Activated T-cell treated with anti-CD3 and anti-CD28 coated beads, Interleukin-2, amount 50 U/mL, for 1 hour (primary cell): Measurements from ENCODE around the gene SLC38A10.

ENCODE experiments used
- DNase-seq: peaks from one replicate; pipeline ENCODE4 v3.0.0-alpha.2; 2020

SLC38A10 gene

DNA sequence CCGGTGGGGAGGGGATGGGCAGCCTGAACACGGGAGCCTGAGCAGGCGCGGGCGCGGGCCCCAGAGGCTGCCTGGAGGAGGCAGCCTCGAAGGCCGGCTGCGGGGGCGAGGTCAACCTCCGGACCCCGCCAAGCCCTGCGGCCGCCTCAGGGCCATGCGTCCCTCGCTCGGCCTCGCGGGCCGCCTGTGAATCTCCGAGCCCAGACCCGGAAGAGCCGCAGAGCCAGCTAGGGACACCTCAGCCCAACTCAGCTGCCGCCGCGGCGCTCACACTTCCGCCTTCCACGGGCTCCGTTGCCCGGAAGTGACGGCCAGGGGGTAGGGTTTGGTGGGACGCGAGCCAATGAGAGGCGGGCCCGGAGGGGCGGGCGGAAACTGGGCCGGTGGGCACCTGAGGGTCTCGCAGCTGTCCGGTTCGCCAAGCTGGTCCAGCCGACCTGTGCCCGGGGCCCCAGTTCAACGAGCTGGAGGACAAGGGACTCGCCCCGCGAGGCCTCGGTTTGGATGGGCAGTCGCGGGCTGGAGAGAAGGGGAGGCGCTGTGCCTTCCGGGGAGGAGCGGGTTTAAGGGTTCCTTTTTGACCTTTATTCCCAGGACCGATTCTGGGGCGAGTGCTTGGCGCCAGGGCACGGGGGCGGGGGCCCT, at the start of gene SLC38A10:
TSS of gene SLC38A10 (minus strand) at position 277 of the 645 bp plus-strand sequence. CDS start 386 bp downstream, outside the sequence.
- DNase-seq: peak; percentile 89

DNA sequence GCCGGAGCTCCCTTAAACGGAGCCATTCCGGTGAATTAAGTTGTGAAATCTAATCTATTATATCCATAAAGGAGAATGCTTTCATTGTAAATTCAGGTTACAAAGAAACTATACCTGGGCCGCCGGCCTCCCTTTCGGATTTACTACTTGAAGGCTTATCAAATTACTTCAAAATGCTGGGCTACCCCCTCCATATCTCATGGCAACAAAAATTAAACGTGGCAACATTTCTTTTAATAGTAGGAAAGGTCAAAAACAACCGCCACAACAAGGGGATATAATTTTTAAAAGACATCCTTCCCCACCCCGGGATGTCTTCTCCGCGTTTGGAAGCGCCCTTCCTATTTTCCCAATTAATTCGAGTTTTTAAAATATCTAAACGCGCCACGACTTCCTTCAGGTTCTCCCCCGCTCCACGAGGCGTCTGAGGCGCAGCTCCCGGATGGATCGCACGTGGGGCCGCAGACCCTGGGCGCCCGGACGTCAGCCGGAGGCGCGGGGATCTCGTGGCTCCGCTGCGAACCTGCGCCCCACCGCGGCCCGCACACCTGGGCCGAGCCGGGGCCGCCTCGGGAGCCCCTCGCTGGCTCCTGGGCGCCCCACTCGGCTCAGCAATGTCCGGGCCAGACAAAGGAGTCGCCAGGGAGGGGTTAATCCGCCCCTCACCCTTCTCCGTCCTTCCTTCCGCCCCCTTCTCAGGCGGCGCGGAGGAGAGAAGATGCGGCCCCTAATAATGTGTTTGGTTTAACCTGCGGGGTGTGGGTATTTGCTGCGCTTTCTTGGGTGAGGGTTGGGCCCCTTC, 47.4 kb upstream of the SLC38A10 start:
- DNase-seq: no peak

DNA sequence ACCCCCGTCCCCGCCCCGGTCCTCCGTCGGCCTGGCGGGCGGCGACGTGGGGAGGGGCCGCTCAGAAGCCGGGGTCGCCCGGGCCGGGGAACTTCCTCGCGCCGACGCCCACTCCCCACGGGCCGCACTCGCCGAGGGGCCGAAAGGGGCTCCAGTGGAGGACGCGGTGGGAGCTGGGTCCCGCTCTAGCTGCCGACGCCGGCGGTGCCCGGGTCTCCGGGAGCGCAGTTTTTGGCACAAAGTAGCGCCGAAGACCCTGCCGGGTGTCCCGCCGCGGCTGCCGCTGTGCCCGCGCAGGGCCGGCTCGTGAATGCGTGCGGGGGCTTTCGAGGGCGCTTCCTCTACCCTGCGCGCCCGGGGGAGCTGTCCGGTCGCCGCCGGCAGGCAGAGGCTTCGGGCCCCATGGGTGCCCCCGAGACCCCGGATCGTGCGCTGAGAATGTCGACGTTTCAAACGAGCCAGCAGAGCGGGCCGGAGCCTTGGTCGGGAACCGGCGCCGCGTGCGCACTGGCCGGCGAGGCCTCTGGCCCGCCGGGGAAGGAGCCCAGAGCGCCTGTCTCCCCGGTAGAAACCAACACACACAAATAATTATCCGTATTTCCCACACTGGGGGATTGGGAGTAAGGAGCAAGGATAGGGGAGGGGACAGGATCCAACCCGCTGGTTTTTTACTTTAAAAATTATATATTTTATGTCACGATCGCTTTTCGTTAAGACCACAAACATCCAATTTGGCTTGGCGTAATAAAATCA, 46.6 kb upstream of the SLC38A10 start:
- DNase-seq: peak; percentile 29

DNA sequence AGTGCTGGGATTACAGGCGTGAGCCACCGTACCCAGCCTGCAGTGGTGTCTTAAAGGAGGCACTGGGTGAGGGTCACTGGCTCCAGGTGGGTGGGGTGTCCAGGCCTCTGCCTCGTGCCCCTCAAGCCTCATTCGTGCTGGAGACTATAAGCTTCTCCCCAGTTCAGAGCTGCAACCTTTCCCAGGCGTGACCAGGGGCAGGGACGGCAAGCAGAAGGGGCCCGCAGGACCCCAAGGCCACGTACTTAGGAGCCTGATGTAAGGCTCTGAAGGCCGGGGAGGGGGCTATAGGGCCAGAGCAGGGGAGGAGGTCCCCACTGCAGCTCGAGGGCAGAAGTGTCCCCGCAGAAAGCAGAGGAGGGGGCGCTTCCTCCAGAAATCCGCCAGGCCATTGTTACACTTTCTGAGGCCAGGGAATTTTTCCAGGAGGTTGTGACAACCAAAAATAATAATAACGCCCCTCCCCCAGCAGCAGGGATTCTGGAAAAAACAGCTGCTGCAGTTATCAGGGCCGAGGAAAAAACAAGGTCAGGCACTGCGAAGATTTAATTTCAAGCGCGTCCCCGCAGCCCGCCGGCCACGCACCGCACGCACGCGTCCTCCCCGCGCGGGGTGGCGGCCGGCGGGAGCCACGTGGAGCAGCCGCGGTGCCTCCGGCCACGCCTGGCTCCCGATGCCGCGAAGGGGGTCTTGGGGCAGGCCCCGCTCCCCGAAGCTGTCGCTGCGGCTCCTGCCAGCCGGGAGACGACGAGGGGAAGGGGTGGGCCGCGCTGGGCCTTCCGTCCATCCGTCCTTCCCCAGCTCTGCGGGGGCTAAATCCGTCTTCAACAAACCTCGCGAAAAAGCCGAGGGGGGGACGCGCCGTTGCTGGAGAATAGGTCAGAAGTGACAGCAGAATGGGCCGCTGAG, 45.8 kb upstream of the SLC38A10 start:
- no peak for DNase-seq

DNA sequence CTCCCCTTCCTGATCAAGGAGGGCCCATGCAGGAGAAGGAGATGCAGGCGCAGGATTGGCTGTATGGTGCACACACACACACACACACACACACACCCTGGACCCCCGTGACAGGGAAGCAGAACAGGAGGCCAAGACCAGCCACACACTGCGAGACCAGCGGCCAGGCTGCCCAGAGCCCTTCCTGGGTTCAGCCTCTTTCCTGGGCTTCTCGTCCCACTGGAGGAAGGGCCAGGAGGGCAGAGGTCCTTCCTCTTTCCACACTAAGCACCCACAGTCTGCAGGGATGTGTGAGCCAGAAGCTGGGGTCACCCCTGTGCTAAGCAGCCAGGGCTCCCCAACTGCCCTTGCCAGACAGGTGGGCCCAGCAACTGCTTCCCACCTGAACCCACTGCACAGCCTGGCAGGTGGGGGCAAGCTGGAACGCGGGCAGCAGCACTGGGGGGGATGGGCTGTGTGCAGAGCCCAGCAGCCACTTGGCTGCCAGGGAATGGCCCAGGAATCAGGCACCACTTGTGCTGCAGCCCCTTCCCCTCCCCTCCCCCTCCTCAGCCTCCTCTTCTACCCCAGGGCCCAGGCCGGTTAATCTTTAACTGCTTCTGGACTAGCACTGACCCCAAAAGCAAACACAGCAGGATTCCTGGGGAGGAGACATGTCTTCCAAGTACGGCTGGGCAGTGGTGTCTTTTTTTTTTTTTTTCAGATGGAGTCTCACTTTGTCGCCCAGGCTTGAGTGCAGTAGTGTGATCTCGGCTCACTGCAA, 44.6 kb upstream of the SLC38A10 start:
- DNase-seq: no peak

DNA sequence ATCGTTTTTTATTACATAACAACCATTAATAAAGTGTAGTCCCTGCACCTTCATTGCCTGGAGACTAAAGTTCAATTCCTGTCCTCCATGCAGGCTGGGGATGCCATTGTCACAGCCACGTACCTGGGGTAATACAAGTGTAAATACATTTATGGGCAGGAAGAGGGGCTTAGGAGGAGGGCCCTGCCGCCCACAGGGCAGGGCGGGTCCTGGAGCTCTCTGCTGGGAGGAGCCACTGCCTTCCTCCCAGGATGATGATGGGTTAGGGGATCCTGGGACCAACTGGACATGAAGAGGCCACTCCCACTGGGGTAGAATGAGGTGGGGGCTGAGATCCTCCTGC, 44.1 kb upstream of the SLC38A10 start:
- DNase-seq: no peak

DNA sequence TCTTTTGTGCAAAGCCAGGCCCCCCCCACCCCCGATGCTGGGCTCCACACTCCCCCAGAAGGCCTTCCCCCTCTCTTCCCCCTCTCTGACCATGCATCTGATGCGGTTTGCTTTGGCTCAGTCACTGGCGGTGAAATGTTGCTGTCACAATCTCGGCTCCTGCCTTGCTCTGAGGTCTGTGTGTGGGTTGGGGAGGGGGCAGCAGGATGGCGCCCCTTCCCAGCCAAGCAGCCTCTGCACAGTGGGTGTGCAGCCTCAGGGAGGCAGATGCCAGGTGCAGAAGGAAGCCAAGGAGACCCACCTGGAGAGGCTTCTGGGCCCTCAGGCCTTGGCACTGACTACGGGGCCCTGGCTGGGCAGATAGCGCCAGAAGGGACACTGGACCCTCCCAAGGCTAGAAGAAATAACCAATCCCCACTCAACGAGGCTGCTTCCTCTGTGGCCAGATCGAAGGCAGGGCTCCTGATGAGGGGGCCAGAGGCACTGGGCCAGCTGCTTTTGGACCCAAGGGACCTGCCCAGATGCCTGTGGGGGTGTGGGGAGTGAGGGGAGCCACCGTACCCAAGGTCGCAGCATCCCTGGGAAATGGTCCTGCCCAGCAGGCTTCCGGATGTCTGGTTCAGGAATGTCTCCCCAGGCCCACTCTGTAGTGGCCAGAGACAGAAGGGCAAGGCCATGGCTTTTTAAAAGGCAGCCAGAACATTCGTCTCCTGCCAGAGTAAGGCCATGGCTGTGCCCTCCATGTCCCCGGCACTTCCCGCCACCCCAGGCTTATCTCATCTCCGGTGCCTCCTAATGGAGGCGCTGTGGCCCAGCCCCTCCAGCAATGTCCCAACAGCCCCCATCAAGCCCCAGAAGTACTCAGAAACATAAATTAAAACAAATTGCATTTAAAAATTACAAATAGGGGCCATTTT, 43.4 kb upstream of the SLC38A10 start:
- no peak for DNase-seq

DNA sequence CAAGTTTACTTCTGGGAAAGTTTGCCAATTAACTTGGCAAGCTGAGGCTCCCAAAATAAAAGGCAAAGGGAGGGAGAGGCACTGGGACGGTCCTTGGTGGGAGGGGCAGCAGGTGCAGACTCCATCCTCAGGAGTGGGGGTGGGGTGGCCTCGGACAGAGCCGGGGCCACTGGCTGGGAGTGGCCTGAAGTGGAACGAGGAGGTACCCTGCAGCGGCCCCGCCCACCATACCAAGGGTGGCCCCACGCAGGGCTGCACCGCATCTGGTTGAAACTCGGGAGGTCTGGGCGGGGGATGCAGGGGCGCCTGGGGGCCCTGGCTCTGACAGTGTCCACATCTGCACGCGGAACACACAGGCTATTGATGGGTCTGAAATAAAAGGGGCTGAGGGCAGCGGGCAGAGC, 42.4 kb upstream of the SLC38A10 start:
- no peak for DNase-seq

DNA sequence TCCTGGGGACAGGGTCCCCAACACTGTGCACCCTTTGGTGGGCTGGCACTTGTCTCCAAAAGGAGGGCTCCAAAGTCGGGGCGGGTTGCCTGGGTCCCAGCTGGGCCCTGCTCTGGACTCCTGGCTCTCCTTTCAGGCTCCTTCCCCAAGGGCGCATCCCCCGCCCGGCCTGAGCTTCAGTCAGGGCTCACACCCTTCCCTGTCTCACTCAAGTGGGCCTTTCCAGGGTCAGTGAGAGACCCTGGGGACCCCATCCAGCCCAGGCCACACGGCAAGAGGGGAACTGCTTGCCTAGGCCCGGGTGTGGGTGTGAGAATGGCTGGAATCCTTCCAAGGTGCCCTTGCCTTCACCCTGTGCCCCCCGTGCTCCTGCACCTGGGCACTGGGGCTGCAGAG, 41.8 kb upstream of the SLC38A10 start:
- no peak for DNase-seq

DNA sequence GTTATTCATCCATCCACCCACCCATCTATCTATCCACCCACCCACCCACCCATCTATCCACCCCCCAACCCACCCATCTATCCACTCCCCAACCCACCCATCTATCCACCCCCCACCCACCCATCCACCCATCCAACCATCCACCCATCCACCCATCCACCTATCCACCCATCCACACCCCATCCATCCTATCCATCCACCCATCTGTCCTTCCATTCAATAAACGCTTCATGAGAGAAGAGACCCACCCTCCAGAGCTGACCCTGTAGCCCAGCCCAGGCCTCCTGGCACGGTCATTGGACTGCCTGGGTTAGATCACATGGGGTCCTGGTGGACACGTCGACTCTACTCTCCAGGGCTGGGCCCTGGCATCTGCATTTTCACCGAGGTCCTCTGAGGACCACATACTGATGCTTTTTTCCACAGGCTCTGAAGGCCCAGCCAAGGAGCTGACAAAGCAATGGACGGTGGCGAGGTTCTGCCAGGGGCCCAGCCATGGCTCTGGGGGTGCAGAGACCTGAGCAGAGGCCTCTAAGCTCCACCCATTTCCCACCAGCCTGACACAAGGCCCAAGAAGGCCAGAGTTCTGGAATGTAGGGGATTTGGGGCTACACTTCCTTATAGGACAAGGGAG, 41.3 kb upstream of the SLC38A10 start:
- no peak for DNase-seq

DNA sequence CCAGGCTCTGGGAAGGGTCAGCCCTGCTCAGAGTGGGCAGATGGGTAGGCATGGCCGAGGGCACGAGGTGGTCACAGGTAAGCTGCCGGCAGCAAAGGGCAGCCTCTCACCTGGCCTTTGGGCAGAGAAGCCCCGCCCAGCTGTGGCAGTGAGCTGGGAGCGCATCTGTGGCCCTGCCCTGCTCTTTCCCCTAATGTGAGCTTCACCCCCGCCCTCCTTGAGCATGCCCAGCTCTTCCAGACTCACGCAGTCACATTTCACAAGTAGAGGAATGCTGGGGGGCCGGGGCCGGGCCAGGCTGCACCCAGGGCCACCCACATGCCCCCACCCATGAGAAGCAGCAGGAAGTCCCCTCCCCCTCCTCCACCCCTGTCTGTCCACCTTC, 40.7 kb upstream of the SLC38A10 start:
- no peak for DNase-seq

DNA sequence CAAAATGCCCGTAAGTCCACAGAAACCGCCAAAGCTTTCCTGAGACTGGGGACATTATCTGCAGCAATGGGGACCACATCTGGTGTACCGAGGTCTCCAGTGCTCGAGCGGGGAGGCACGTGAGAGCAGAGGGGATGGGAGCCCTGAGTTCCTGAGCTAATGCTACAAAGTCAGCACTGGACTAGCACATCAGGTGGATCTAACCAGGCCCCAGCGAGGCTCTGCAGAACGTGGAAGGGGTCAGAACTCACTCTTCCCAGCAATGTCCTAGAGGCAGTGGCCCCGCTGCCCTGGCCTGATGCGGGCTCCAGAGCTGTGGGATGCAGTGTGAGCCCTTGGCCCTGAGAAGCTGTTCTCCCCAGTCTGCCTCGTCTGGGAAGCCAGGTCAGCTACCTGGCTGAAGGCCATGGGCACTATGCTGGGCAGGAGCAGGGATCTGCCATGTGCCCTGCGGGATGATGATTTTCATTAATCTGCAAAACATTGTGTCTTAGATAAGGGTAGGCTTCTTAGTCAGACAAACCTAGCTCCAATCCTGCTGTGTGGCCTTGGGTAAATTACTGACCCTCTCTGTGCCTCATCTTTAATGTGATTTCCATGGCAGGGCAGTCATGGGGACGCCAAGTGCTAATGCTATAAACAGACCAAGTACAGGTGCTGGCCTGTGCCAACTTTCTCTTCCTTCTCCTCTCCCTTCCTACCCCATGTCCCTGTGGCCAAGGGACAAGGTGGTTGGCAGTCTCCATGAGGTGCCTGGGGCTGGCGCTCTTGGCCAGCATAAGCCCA, 40.1 kb upstream of the SLC38A10 start:
- no peak for DNase-seq

DNA sequence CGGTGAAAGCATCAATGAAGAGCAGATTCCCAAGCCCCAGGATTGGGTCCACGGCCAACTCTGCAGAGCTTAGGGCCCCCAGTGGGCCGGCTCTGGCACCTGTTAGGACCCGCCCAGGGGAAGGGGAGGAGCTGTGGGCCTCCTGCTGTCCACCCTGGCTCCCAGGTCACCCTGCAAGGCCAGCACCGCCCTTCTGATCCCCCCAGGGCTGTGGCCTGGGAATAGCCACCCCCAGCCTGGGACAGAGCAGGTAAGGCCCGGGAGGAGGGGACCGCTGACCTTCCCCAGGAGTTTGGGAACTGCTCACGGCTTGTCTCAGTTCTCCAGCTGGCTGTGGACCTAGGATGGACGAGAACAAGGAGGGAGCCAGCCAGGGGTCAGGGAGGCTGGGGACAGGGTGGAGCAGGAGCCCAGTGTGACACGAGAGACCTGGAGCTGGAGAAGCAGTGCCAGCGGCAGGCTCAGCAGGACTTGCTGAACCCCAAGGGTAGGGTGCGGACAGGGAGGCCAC, 39.3 kb upstream of the SLC38A10 start:
- DNase-seq: no peak

DNA sequence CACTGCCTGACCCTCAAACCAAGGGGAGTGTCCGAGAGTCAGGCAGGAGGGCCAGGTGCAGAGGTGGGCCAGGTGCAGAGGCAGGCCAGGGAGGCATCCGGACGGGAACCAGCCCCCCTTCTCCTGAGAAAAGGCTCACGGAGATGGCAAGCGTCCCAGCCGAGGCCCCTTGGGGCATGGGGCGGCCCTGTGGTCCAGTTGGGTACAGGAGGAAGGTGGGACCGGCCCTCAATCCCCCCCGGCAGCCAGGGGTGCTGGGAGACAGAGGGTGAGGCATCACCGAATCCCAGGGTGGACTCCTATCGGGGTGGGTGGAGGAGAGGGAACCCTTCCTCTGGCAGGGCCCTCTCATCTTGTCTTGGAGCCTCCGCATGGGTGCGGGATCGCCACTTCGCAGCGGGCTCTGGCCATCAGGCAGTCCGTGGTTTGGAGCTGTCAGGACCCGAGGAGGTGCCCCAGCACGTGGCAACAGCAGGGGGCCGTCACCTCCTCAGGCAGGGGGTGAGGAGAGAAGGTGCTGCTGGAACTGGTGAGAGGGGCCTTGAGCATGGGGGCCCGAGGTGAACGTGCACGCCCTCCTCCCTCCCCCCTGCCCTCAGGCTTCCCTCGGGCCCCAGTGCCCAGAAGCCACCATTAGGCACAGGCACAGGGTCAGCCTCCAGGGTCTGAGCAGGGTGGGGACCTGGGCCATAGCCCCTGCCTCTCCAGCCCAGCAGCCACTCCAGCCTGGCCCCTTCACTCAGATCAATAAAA, 38.7 kb upstream of the SLC38A10 start:
- no peak for DNase-seq

DNA sequence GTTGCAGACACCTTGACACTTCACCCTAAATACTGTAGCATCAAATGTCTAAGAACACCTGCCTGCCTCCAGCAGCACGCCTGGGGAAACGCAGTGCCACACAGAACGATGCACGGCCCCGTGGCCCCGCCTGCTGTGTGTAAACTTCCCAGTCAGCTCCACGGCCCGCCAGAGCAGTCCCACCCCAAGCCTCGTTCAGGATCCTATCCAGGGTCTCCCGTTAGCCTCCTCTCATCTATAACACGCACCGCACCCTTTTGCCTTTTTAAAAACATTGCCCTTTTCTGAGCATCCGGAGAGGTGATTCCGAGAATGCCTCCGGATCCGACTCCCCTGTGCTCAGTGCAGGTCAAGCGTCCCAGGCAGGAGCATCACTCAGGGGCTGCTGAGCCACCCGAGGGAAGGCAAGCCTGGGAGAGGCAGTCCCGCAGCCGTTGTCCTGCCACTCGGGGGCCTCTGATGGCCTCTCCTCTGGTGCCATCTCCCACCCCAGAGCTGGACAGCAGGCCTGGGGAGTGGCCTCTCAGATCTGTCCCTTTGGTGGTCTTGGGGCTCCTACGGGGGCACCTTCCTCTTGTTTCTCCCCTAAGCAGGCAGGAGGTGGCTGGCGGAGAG, 37.9 kb upstream of the SLC38A10 start:
- DNase-seq: no peak

DNA sequence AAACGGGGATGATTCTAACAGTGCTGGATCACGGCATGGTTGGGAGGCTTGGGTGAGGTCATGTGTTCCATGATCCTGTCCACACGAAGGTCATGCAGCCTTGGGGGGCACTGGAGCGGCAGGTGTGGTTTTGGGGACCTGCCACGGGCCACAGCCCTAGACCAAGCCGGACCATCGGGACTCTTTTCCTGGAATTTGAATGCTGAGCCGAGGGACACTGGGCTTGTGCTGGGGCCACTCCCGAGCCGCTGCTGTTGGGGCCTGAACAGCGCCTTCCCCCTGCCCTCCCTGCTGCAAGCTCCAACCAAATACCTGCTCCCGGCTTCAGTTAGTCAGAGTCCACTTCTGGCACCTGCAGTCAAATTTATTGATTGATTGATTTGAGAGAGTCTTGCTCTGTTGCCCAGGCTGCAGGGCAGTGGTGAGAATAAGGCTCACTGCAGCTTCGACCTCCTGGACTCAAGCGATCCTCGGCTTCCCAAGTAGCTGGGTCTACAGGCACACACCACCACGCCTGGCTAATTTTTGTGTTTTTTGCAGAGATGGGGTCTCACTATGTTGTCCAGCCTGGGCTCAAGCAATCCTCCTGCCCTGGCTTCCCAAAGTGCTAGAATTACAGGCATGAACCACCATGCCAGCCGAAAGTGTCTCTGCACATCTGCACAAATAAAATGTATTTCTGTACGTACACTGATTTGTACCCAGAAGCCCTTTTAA, 37.2 kb upstream of the SLC38A10 start:
- DNase-seq: no peak

DNA sequence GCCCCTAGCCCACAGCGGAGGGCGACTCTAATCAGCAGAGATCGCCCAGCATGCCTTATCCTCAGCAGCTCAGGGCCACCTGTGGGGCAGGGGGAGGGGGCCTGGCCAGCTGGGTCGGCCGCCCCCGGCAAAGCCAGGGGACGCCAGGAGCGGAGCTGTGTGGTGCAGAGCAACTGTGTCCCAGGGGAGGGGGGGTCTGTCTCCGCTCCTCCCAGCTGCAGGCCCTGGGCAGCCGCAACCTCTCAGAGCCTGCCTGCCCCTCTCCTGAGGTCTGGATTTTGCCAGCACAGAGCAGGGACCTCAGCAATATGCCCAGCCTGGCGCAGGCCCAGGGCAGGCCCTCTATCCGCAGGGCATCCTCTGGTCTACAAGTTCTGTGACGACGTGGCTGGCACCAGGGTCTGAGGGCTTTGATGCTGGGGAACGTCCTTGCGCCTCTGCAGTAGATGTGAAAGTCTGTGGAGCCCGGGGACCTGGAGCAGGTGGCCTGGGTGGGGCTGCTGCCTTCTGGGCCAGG, 36.5 kb upstream of the SLC38A10 start:
- no peak for DNase-seq
